Lower leg skin (tissue), 3 donors: ENCODE data around the gene MSRB3.

Source experiments
- CTCF ChIP-seq, 3 donors: fragments of 450-650 bp; IDR thresholded peaks; one replicate each; pipeline ENCODE4 v1.5.1; 2016; ENCODE audit warnings: antibody characterized with exemption in 3 of 3, mild to moderate bottlenecking in 3 of 3, moderate library complexity in 2 of 3
- POLR2A ChIP-seq, 2 donors: fragments of 450-650 bp; IDR thresholded peaks; one replicate each; pipeline ENCODE4 v1.6.1; 2016 to 2017; ENCODE audit warnings: antibody characterized with exemption in 2 of 2, mild to moderate bottlenecking in 1 of 2, moderate library complexity in 1 of 2

- TF ChIP-seq CTCF (IDR thresholded peaks at IDR 0.05) (no peak), POLR2A (IDR thresholded peaks at IDR 0.05) (no peak)
These were observed 131.2 kb downstream of the MSRB3 start for GRCh38 chr12:65409726-65410125.
